HUES64 (cell line): ENCODE measurements around the gene HAUS7.

ENCODE experiments used
- H3K27ac ChIP-seq: 2 replicates; pipeline ENCODE4 v1.7.0; 2013; ENCODE audit warnings: low read depth, low read length, inconsistent platforms
- H3K27me3 ChIP-seq: 2 replicates; pipeline ENCODE4 v1.6.1; 2013; ENCODE audit warnings: mild to moderate bottlenecking, low read length; ENCODE audit not compliant: insufficient read depth
- H3K36me3 ChIP-seq: 2 replicates; pipeline ENCODE4 v1.6.1; 2013; ENCODE audit warnings: mild to moderate bottlenecking, low read length; ENCODE audit not compliant: insufficient read depth
- H3K4me1 ChIP-seq: 2 replicates; pipeline ENCODE4 v1.6.1; 2013; ENCODE audit warnings: mild to moderate bottlenecking, low read length, moderate library complexity; ENCODE audit not compliant: insufficient read depth
- H3K4me3 ChIP-seq: 2 replicates; pipeline ENCODE4 v1.5.1; 2013; ENCODE audit warnings: mild to moderate bottlenecking, low read length, moderate library complexity
- H3K9ac ChIP-seq: 2 replicates; pipeline ENCODE4 v1.6.1; 2013; ENCODE audit warnings: mild to moderate bottlenecking, low read depth, low read length
- H3K9me3 ChIP-seq: 2 replicates; pipeline ENCODE4 v1.6.1; 2013; ENCODE audit warnings: low read depth, low read length; ENCODE audit not compliant: insufficient read depth
- WGBS: fragments of 150-250, 120-280 bp; methylation state at CpG from one replicate; pipeline ENCODE4 v1.1.7; 2013; ENCODE audit warnings: missing lambda C conversion rate; 5-methylcytosine and 5-hydroxymethylcytosine counted together

The HAUS7 gene

GRCh38 chrX:153445106-153445855 is 25.1 kb downstream of the HAUS7 start:
- no peaks in the 10 kb centered on the region for H3K9me3 ChIP-seq
- WGBS = 95% methylated on average over 33 of the region's 35 CpGs

GRCh38 chrX:153444333-153445011 is 25.9 kb downstream of the HAUS7 start:
- 95% methylated on average over 37 of the region's 37 CpGs for WGBS
- no peaks in the 10 kb centered on the region for H3K9me3 ChIP-seq
- H3K9ac ChIP-seq = no peak overlapping the region
- H3K27me3 ChIP-seq = no peaks in the 10 kb centered on the region
- H3K4me3 ChIP-seq = no peak overlapping the region
- no peak overlapping the region for H3K27ac ChIP-seq
- H3K36me3 ChIP-seq = no peaks in the 10 kb centered on the region
- H3K4me1 ChIP-seq = no peaks in the 10 kb centered on the region

More at GRCh38 chrX:153445106-153445855, 25.1 kb downstream of the HAUS7 start:
- Histone ChIP-seq H3K27ac (no peak overlapping the region), H3K27me3 (no peaks in the 10 kb centered on the region), H3K4me1 (no peaks in the 10 kb centered on the region), H3K4me3 (no peak overlapping the region), H3K36me3 (no peaks in the 10 kb centered on the region), H3K9ac (no peak overlapping the region)

GRCh38 chrX:153443476-153444332 is 26.7 kb downstream of the HAUS7 start:
- no peaks in the 10 kb centered on the region for H3K27me3 ChIP-seq
- H3K9ac ChIP-seq = no peak overlapping the region
- no peaks in the 10 kb centered on the region for H3K36me3 ChIP-seq

GRCh38 chrX:153442463-153442862 is 27.9 kb downstream of the HAUS7 start:
- Histone ChIP-seq H3K9me3 (no peaks in the 10 kb centered on the region), H3K36me3 (no peaks in the 10 kb centered on the region), H3K4me3 (no peak overlapping the region), H3K27ac (no peak overlapping the region), H3K27me3 (no peaks in the 10 kb centered on the region), H3K4me1 (no peaks in the 10 kb centered on the region), H3K9ac (no peak overlapping the region)
- WGBS = 96% methylated on average over 5 of the region's 5 CpGs

More at GRCh38 chrX:153443476-153444332, 26.7 kb downstream of the HAUS7 start:
- H3K4me3 ChIP-seq = no peak overlapping the region
- H3K4me1 ChIP-seq = no peaks in the 10 kb centered on the region
- H3K27ac ChIP-seq = no peak overlapping the region
- 90% methylated on average over 25 of the region's 25 CpGs for WGBS
- H3K9me3 ChIP-seq = no peaks in the 10 kb centered on the region

- 91% methylated on average over 9 of the region's 9 CpGs for WGBS
- no peaks in the 10 kb centered on the region for H3K27me3 ChIP-seq
- H3K9me3 ChIP-seq = no peaks in the 10 kb centered on the region
- no peaks in the 10 kb centered on the region for H3K36me3 ChIP-seq
- H3K9ac ChIP-seq = no peak overlapping the region
- H3K27ac ChIP-seq = no peak overlapping the region
- H3K4me3 ChIP-seq = no peak overlapping the region
- no peaks in the 10 kb centered on the region for H3K4me1 ChIP-seq
Measured at GRCh38 chrX:153441981-153442380, 28.4 kb downstream of the HAUS7 start.

- 73% methylated on average over 5 of the region's 7 CpGs for WGBS
- Histone ChIP-seq H3K9me3 (no peaks in the 10 kb centered on the region), H3K4me3 (no peak overlapping the region), H3K27ac (no peak overlapping the region), H3K36me3 (no peaks in the 10 kb centered on the region), H3K9ac (no peak overlapping the region), H3K4me1 (no peaks in the 10 kb centered on the region), H3K27me3 (no peaks in the 10 kb centered on the region)
Measured at GRCh38 chrX:153441296-153441695, 29.1 kb downstream of the HAUS7 start.

GRCh38 chrX:153440556-153441135 is 29.7 kb downstream of the HAUS7 start:
- Histone ChIP-seq H3K27me3 (no peaks in the 10 kb centered on the region), H3K9ac (no peak overlapping the region), H3K27ac (no peak overlapping the region), H3K9me3 (no peaks in the 10 kb centered on the region), H3K4me3 (no peak overlapping the region), H3K36me3 (no peaks in the 10 kb centered on the region), H3K4me1 (no peaks in the 10 kb centered on the region)
- 89% methylated on average over 11 of the region's 13 CpGs for WGBS

- Histone ChIP-seq H3K27ac (no peak overlapping the region), H3K4me1 (no peaks in the 10 kb centered on the region), H3K9ac (no peak overlapping the region), H3K27me3 (no peaks in the 10 kb centered on the region), H3K9me3 (no peaks in the 10 kb centered on the region), H3K4me3 (no peak overlapping the region), H3K36me3 (no peaks in the 10 kb centered on the region)
- WGBS = 91% methylated on average over 4 of the region's 4 CpGs
Measured at GRCh38 chrX:153439977-153440376, 30.4 kb downstream of the HAUS7 start.

GRCh38 chrX:153438532-153438931 is 31.8 kb downstream of the HAUS7 start:
- Histone ChIP-seq H3K36me3 (no peaks in the 10 kb centered on the region), H3K4me1 (no peaks in the 10 kb centered on the region), H3K27ac (no peak overlapping the region), H3K27me3 (no peaks in the 10 kb centered on the region), H3K4me3 (no peak overlapping the region), H3K9ac (no peak overlapping the region), H3K9me3 (no peaks in the 10 kb centered on the region)
- 39% methylated on average over 8 of the region's 8 CpGs for WGBS

- no peak overlapping the region for H3K4me3 ChIP-seq
- no peaks in the 10 kb centered on the region for H3K36me3 ChIP-seq
- WGBS = 67% methylated on average over 2 of the region's 3 CpGs
- H3K27me3 ChIP-seq = no peaks in the 10 kb centered on the region
- no peak overlapping the region for H3K27ac ChIP-seq
- H3K9me3 ChIP-seq = peaks cover 1% of the 10 kb centered on the region; the same call in 1 of the 2 replicates
- H3K9ac ChIP-seq = no peak overlapping the region
- no peaks in the 10 kb centered on the region for H3K4me1 ChIP-seq
Measured at GRCh38 chrX:153435845-153436244, 34.5 kb downstream of the HAUS7 start.
